Cardiac fibroblast (primary cell): ENCODE data around the gene OR4E2.

Experiments
- DNase-seq, 2 donors: peaks; one replicate each; pipeline versions ENCODE4 v3.0.0 to v3.0.0-alpha.2; 2010; ENCODE audit warnings: low read depth in 2 of 2
- H3K4me3 ChIP-seq, 2 donors: replicated peaks in 1 of 2; 1 replicate in 1 of 2; 2 replicates in 1 of 2; pipeline ENCODE4 v1.5.1; 2011; ENCODE audit warnings: low read depth in 2 of 2, low read length in 2 of 2, mild to moderate bottlenecking in 2 of 2, moderate library complexity in 1 of 2
- CTCF ChIP-seq: IDR thresholded peaks from one replicate; pipeline ENCODE4 v1.5.1; 2011; ENCODE audit warnings: low read depth, mild to moderate bottlenecking, low read length, inconsistent platforms

The OR4E2 gene

DNA sequence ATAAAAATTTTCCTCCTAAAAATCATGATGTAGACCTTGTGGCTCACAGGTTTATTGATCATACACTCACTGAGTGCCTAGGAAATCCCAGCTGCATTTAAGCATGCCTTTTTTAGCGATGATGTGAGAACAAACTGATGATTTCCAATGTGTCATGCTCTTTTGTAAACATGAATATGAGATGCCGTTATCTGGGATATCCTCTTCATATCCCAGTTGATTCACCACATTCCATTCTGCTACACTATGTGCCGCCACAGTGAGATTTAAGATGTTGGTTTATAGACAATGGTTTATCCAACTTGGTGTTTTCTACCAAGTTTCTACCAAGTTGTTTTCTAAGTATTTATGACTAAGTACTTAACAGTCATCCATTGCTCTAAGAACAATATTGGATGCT, 14.7 kb downstream of the OR4E2 start:
- TF ChIP-seq CTCF = no peak
- H3K4me3 ChIP-seq = no peak overlapping the region

GRCh38 chr14:21669284-21669683, 15.6 kb downstream of the OR4E2 start:
- TF ChIP-seq CTCF = no peak
- no peak overlapping the region for H3K4me3 ChIP-seq
- DNase-seq = no peak

More for the DNA sequence above, 14.7 kb downstream of the OR4E2 start:
- peak in 1 of 2 donors; percentile 92 for DNase-seq

DNA sequence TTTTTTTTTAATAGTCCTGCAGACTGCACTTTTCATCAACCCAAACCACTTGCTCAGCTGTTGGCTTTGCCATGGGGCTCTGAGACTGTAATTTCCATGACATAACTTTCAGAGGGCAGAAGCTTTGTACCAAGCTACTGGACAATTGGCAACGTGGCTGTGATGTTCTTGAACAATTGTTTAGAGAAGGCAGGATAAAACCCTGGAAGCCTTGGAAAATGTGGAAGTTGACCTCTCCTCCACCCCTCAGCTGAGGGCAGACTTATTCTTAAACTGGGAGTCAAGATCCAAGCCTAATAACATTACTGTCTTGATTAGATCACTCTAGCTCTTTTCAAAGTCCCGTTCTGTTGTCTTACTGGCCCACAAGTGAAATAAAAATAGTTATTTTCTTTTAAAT, 17.7 kb downstream of the OR4E2 start:
- no peak for DNase-seq
- H3K4me3 ChIP-seq = no peak overlapping the region

DNA sequence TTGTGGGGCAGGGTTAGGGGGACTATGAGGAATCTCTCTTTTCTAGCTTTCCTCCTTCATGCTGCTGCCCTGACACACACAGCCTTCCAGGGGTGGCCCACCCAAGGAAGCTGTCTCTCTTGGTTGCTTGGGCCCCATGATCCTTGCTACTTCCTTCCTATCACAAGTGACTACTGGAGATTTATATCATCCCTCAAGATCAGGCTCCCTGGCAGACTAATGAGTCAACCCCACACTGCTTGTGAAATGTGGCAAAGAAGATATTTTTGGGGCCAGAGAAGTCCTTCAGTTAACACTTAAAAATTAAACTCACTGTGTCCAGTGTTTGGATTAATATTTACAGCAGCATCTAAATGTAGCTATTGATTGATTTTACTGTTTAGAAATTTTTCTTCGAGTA, 18.5 kb downstream of the OR4E2 start:
- TF ChIP-seq CTCF = no peak

More for the DNA sequence above, 17.7 kb downstream of the OR4E2 start:
- TF ChIP-seq CTCF = no peak

GRCh38 chr14:21673718-21674117, 20.1 kb downstream of the OR4E2 start, which contains the start of gene OR4E1:
OR4E1 (minus strand) TSS chr14:21673818; CDS start chr14:21670935, 2,883 bp downstream.
- H3K4me3 ChIP-seq = no peak within 1 kb of the TSS
- DNase-seq = no peak
- TF ChIP-seq CTCF = no peak

More for the DNA sequence above, 18.5 kb downstream of the OR4E2 start:
- H3K4me3 ChIP-seq = no peak overlapping the region
- DNase-seq = peak in 1 of 2 donors; percentile 45

- DNase-seq = no peak
These were observed 21.9 kb downstream of the OR4E2 start for GRCh38 chr14:21675566-21675965.

More at GRCh38 chr14:21675566-21675965, 21.9 kb downstream of the OR4E2 start:
- TF ChIP-seq CTCF = no peak
- no peak overlapping the region for H3K4me3 ChIP-seq
